ENCODE measurements around the gene INAVA. TPM values are rescaled to one million over a fixed set of nuclear protein-coding genes. Genes with fewer than 3 reads are reported as not detected.
"Not testable (repeated sequence)": the region's sequence is repeated elsewhere in the genome, so short reads cannot be mapped to it uniquely, and the experiment has no call there.

The INAVA gene
- total and polyA plus RNA-seq, 2 donors (not counting 1 experiment from before 2014, with no cell fraction given) = 0.02 TPM; not detected in 1

- Histone ChIP-seq H3K4me1 (ENCODE audit: control insufficient read depth, extremely low read depth, insufficient read depth, low read length) (no peaks in the 10 kb centered on the region), H3K4me3 (replicated peaks in 1 of 4; ENCODE audit: control extremely low read depth in 1 of 4, insufficient read depth in 1 of 4, low read depth in 3 of 4, low read length in 4 of 4) (no peak overlapping the region), H3K9me3 (ENCODE audit: control insufficient read depth, insufficient read depth, low read depth, low read length) (no peaks in the 10 kb centered on the region), H3K36me3 (ENCODE audit: control insufficient read depth, insufficient read depth, low read length) (no peaks in the 10 kb centered on the region), H3K4me2 (ENCODE audit: extremely low read depth, insufficient read depth, low read length) (no peak overlapping the region), H3K79me2 (ENCODE audit: control insufficient read depth, insufficient read depth, low read length) (no peaks in the 10 kb centered on the region), H3K27ac (ENCODE audit: insufficient read depth, low read length) (no peak overlapping the region), H3K9ac (ENCODE audit: insufficient read depth, low read length) (no peak overlapping the region), H2AFZ (ENCODE audit: low read length) (no peak overlapping the region), H3K27me3 (ENCODE audit: control insufficient read depth, insufficient read depth, low read length) (peaks cover 5% of the 10 kb centered on the region), H4K20me1 (ENCODE audit: control insufficient read depth, extremely low read depth, insufficient read depth, low read length) (no peaks in the 10 kb centered on the region)
- DNase-seq (ENCODE audit: low read depth in 2 of 2) = no peak
- TF ChIP-seq CTCF (conservative IDR thresholded peaks at IDR 0.05 in 1 of 2, IDR thresholded peaks at IDR 0.05 in 1 of 2; ENCODE audit: low read depth in 1 of 2, low read length in 2 of 2) = no peak
- TF ChIP-seq EZH2 (IDR thresholded peaks at IDR 0.05; ENCODE audit: low read length, missing control alignments) = no peak
Measured at GRCh38 chr1:200909071-200909470, 14.4 kb downstream of the INAVA start.

- H3K36me3 ChIP-seq (ENCODE audit: control insufficient read depth, insufficient read depth, low read length) = no peaks in the 10 kb centered on the region
- H3K4me1 ChIP-seq (ENCODE audit: control insufficient read depth, extremely low read depth, insufficient read depth, low read length) = no peaks in the 10 kb centered on the region
- no peaks in the 10 kb centered on the region for H3K79me2 ChIP-seq (ENCODE audit: control insufficient read depth, insufficient read depth, low read length)
- no peaks in the 10 kb centered on the region for H4K20me1 ChIP-seq (ENCODE audit: control insufficient read depth, extremely low read depth, insufficient read depth, low read length)
- no peak overlapping the region for H3K4me3 ChIP-seq (replicated peaks in 1 of 4; ENCODE audit: control extremely low read depth in 1 of 4, insufficient read depth in 1 of 4, low read depth in 3 of 4, low read length in 4 of 4)
- no peak overlapping the region for H2AFZ ChIP-seq (ENCODE audit: low read length)
- no peak overlapping the region for H3K27ac ChIP-seq (ENCODE audit: insufficient read depth, low read length)
- H3K9me3 ChIP-seq (ENCODE audit: control insufficient read depth, insufficient read depth, low read depth, low read length) = no peaks in the 10 kb centered on the region
- no peak overlapping the region for H3K9ac ChIP-seq (ENCODE audit: insufficient read depth, low read length)
- no peak overlapping the region for H3K4me2 ChIP-seq (ENCODE audit: extremely low read depth, insufficient read depth, low read length)
- H3K27me3 ChIP-seq (ENCODE audit: control insufficient read depth, insufficient read depth, low read length) = peaks cover 5% of the 10 kb centered on the region
- no peak for TF ChIP-seq CTCF (conservative IDR thresholded peaks at IDR 0.05 in 1 of 2, IDR thresholded peaks at IDR 0.05 in 1 of 2; ENCODE audit: low read depth in 1 of 2, low read length in 2 of 2)
- no peak for DNase-seq (ENCODE audit: low read depth in 2 of 2)
Measured at GRCh38 chr1:200909757-200910239, 15.1 kb downstream of the INAVA start.

- no peaks in the 10 kb centered on the region for H3K27me3 ChIP-seq (ENCODE audit: control insufficient read depth, insufficient read depth, low read length)
- H3K9ac ChIP-seq (ENCODE audit: insufficient read depth, low read length) = no peak overlapping the region
- no peak overlapping the region for H2AFZ ChIP-seq (ENCODE audit: low read length)
- no peaks in the 10 kb centered on the region for H3K36me3 ChIP-seq (ENCODE audit: control insufficient read depth, insufficient read depth, low read length)
- no peaks in the 10 kb centered on the region for H3K9me3 ChIP-seq (ENCODE audit: control insufficient read depth, insufficient read depth, low read depth, low read length)
- H3K4me1 ChIP-seq (ENCODE audit: control insufficient read depth, extremely low read depth, insufficient read depth, low read length) = no peaks in the 10 kb centered on the region
- no peak for DNase-seq (ENCODE audit: low read depth in 2 of 2)
- TF ChIP-seq EZH2 (IDR thresholded peaks at IDR 0.05; ENCODE audit: low read length, missing control alignments) = no peak
- no peak overlapping the region for H3K27ac ChIP-seq (ENCODE audit: insufficient read depth, low read length)
- no peaks in the 10 kb centered on the region for H4K20me1 ChIP-seq (ENCODE audit: control insufficient read depth, extremely low read depth, insufficient read depth, low read length)
- H3K4me2 ChIP-seq (ENCODE audit: extremely low read depth, insufficient read depth, low read length) = no peak overlapping the region
- H3K79me2 ChIP-seq (ENCODE audit: control insufficient read depth, insufficient read depth, low read length) = no peaks in the 10 kb centered on the region
- H3K4me3 ChIP-seq (replicated peaks in 1 of 4; ENCODE audit: control extremely low read depth in 1 of 4, insufficient read depth in 1 of 4, low read depth in 3 of 4, low read length in 4 of 4) = no peak overlapping the region
Measured at GRCh38 chr1:200911361-200911760, 16.7 kb downstream of the INAVA start.

- not testable (repeated sequence) for DNase-seq (ENCODE audit: low read depth in 2 of 2); H3K27me3 ChIP-seq (ENCODE audit: control insufficient read depth, insufficient read depth, low read length); H2AFZ ChIP-seq (ENCODE audit: low read length); H3K9me3 ChIP-seq (ENCODE audit: control insufficient read depth, insufficient read depth, low read depth, low read length); H3K4me3 ChIP-seq (replicated peaks in 1 of 4; ENCODE audit: control extremely low read depth in 1 of 4, insufficient read depth in 1 of 4, low read depth in 3 of 4, low read length in 4 of 4); H4K20me1 ChIP-seq (ENCODE audit: control insufficient read depth, extremely low read depth, insufficient read depth, low read length); H3K27ac ChIP-seq (ENCODE audit: insufficient read depth, low read length); H3K36me3 ChIP-seq (ENCODE audit: control insufficient read depth, insufficient read depth, low read length); H3K4me1 ChIP-seq (ENCODE audit: control insufficient read depth, extremely low read depth, insufficient read depth, low read length); H3K9ac ChIP-seq (ENCODE audit: insufficient read depth, low read length); H3K4me2 ChIP-seq (ENCODE audit: extremely low read depth, insufficient read depth, low read length); H3K79me2 ChIP-seq (ENCODE audit: control insufficient read depth, insufficient read depth, low read length)
Measured at GRCh38 chr1:200911936-200912335, 17.2 kb downstream of the INAVA start.
